CD1c-positive myeloid dendritic cell (primary cell): ENCODE measurements around the gene PTPN2.
"Not testable (repeated sequence)": the region's sequence is repeated elsewhere in the genome, so short reads cannot be mapped to it uniquely, and the experiment has no call there.

Experiments
- DNase-seq: peaks from one replicate; pipeline ENCODE4 v3.0.0-alpha.2; 2016; ENCODE audit errors: extremely low spot score

PTPN2 gene

DNA sequence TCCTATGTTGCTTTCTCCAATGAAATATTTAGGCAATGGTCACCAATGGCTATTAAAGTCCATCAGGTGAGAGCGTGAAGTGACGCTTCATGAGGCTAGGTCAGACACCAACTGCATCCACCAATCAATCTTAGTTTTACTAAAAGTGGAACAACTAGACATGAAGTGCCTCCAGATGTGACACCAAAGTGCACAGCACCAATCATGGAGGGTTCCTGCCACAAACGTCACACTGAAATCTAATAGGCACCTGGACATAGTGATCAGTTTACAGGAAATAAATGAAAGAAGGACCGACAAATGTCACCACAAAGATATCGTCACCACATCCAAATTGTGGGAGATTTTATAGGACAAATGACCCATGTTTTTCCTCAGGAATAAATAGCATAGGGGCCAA lies 110.7 kb downstream of the PTPN2 start:
- DNase-seq: no peak

DNA sequence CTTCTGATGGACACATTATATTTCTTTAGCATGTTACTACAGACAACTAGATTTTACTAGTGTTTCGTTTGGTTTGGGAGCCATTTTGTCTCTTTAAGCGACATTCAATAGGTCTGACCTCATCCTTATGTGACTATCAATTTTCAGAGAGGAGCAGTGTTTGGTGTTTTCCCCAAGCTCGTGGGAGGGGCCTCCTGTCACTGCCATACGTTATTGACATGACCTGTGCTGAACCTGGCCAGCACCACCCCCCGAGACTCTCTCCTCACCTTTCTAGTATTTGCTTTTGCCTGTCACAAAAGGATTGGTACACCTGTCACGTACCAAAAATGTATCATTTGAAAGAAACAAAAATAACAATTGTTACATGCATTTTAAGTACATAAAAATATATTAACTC lies 111.9 kb downstream of the PTPN2 start:
- no peak for DNase-seq

GRCh38 chr18:12770469-12771219 lies 113.4 kb downstream of the PTPN2 start:
- DNase-seq: no peak

- DNase-seq: no peak
Measured at GRCh38 chr18:12769644-12770440, 114.2 kb downstream of the PTPN2 start.

- DNase-seq: no peak
Measured at GRCh38 chr18:12769136-12769535, 114.9 kb downstream of the PTPN2 start.

- DNase-seq: no peak
Measured at GRCh38 chr18:12768625-12769024, 115.4 kb downstream of the PTPN2 start.

GRCh38 chr18:12767580-12768155 lies 116.4 kb downstream of the PTPN2 start:
- DNase-seq: no peak

DNA sequence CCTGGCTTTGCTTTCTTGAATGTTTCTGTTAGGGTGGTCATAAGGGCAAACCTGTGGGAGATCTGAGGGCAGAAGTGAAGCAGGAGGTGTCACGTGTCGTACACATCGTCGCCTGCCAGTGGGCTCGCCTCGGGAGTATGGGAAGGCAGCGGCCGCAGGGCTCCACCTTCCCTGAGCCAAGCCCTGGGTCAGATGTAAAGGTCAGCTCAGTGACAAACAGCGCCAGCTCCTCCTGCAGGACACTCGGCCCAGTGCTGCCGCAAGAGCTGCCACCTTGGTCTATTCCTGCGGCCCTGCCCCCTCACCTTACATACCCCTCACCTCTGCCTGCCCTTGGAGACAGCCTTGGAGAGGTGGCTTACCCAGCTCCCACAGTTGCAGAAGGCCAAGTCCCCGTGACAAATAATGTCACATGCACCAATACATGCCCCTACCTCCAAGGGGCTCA lies 117.0 kb downstream of the PTPN2 start:
- no peak for DNase-seq

DNA sequence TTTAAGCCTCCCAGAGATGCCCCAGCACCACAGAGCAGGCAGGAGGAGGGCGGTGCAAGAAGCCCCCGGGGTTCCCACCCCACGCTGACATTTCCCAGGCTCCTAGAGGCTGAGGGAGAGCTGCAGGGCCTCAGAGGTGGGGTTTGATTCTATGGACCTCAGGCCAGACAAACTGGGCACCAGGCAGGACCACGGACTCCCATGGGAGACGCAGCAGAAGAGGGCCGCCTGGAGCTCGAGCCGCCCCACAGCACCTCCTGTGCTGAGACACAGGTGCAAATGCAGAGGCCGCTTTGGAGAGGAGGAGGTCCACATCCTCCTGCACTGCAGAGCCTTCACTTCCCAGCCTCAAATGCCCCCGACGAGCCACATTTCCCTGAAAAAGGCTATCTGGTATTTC lies 118.5 kb downstream of the PTPN2 start:
- DNase-seq: no peak

DNA sequence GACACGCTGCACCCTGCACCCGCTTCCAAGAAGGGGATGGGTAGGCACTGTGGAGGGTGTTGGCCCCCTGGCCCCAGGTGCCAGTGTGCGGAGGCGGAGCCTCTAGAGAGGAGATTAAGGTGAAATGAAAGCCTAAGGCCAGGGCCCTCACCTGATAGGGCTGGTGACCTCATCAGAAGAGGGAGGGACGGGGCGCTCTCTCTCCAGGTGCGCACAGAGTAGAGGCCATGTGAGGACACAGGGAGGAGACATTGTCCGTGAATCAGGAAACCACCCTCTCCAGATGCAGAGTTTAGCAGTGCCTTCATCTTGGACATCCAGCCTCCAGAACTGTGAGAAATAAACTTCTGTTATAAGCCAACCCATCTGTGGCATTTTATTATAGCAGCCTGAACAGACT lies 118.9 kb downstream of the PTPN2 start:
- no peak for DNase-seq

DNA sequence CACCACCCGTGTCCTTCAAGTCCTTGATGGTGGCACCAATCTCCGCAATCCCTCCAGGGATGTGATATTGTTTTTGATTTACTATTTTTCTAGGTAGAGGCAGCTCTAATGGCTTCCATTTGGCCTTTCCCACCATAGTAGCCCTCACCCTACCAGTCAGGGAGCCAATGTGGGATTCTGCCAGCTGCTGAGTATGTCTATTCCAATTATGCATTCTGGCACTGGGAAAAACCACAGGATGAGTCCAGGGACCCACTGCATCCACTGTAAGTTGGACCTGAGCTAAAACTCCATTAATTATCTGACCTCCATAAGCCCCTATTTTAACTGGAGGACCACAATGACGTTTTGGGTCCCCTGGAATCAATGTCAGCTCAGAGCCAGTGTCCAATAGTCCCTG lies 125.5 kb downstream of the PTPN2 start:
- DNase-seq: not testable (repeated sequence)

- not testable (repeated sequence) for DNase-seq
Measured at GRCh38 chr18:12756619-12757239, 127.3 kb downstream of the PTPN2 start.

GRCh38 chr18:12755606-12756005 lies 128.4 kb downstream of the PTPN2 start:
- DNase-seq: not testable (repeated sequence)

GRCh38 chr18:12754511-12754910 lies 129.5 kb downstream of the PTPN2 start:
- no peak for DNase-seq

DNA sequence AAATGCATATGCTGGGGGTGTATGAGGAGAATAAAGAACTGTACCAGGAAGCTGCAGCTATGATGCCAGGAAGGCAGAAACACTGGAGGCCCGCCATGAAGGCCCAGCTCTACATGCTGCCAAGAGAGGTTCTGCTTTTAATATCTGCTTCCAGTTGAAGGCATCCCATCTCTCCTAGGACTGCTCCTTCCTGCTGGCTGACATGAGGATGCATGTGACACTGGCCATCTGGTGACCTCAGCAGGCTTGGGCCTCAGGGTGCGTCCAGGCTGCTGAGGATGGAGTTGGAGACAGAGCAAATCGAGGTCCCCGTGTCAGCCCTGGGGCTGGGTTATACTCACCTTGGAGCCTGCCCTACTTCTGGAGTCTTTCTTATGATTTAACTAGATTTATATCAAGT lies 132.1 kb downstream of the PTPN2 start:
- no peak for DNase-seq

- no peak for DNase-seq
Measured at GRCh38 chr18:12751503-12751884, 132.5 kb downstream of the PTPN2 start.

DNA sequence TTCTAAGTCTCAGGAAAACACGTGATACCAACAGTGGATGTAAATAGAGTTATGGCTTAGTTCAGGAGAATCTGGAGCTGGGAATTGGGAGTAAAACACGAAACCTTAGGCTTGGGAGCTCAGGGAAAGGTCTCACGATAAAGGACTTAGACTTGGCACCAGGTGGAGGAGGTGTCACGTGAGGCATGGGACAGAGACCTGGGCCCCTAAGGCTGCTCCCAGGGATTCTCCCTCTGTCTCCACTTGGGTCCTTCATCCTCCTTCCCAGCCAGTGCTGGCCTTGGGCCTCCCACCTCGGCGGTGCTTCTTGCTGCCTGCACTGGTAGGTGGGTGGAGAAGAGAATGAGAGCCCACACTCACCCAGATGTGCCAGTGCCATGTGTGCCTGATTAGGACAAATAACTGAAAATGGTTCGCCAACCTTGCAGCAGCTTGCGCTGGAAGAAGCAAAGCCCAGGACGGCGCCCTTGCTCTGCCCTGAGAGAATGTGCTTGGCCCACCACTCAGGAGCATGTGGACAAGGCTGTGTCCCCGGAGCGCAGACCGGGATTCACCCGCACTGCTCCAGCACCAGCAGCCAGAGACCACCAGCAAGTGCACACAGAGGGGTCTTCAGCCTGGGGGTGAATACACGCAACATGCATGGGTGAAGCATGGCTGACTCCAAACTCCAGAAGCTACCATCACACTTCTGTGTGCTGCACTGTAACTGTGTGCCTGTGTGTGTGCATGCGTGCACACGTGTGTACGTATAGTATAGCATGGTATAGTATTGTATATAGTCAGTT lies 133.1 kb downstream of the PTPN2 start:
- DNase-seq: no peak

- DNase-seq: no peak
Measured at GRCh38 chr18:12750076-12750714, 133.8 kb downstream of the PTPN2 start.

DNA sequence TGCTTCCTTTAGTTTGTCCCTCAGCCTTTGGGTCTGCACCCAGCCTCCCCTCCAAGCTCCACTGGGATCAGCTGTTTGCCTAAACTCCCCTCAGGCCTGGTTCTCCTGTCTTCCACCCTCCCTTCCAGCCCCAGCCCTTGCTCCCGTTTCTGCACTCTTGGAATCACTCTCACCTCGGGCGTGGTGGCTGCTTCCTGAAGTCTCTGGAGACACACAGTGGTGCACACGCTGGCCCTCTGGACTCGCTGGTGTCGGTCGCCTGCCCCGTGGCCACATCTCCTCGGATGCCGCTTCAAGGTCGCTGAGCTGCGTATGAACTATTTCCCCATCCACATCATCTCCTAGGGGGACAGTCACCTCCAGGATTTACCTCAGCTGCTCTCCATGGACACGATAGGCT lies 134.9 kb downstream of the PTPN2 start:
- DNase-seq: no peak

DNA sequence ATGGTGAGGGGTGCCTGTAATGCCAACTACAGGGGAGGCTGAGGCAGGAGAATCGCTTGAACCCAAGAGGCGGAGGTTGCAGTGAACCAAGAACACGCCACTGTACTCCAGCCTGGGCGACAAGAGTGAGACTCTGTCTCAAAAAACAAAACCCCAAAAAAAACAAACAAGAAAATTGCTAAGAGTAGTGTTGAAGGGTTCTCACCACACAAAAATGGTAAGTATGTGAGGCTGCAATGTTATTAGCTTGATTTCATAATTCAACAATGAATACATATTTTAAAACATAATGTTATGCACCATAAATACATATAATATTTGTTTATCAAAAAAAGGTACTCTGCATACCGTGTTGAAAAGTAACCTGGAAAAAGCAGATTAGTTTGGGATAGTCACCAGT lies 135.4 kb downstream of the PTPN2 start:
- no peak for DNase-seq
